Nephron progenitor cell (in vitro differentiated cells): ENCODE results near the gene IGF1R.

Source experiments
- DNase-seq: peaks from one replicate; pipeline ENCODE4 v3.0.0; 2021
- H3K27ac Mint-ChIP-seq: 2 replicates; pipeline ENCODE4 v1.8.0; 2021; ENCODE audit warnings: mild to moderate bottlenecking, moderate library complexity, mixed read lengths
- H3K27me3 Mint-ChIP-seq: 2 replicates; pipeline ENCODE4 v1.8.0; 2021; ENCODE audit warnings: mild to moderate bottlenecking, low read depth, mixed read lengths; ENCODE audit not compliant: poor library complexity
- H3K36me3 Mint-ChIP-seq: 2 replicates; pipeline ENCODE4 v1.8.0; 2021; ENCODE audit warnings: low read depth, mixed read lengths
- H3K4me1 Mint-ChIP-seq: 2 replicates; pipeline ENCODE4 v1.8.0; 2021; ENCODE audit warnings: mixed read lengths
- H3K4me3 Mint-ChIP-seq: 2 replicates; pipeline ENCODE4 v1.8.0; 2021; ENCODE audit warnings: mild to moderate bottlenecking, moderate library complexity, mixed read lengths
- H3K9me3 Mint-ChIP-seq: 2 replicates; pipeline ENCODE4 v1.8.0; 2021; ENCODE audit warnings: mild to moderate bottlenecking, moderate library complexity, mixed read lengths
- TF ChIP-seq, protein P1 (sequence below): fragments of 200-600 bp; sonication (generic); IDR thresholded peaks from 2 replicates; pipeline ENCODE4 v1.5.0; 2021; ENCODE audit warnings: antibody characterized with exemption

IGF1R gene

GRCh38 chr15:98775498-98776230 is 127.3 kb downstream of the IGF1R start:
- Mint-ChIP-seq H3K9me3 (no peaks in the 10 kb centered on the region), H3K4me3 (no peak overlapping the region), H3K36me3 (peaks cover 4% of the 10 kb centered on the region), H3K27ac (no peak overlapping the region), H3K4me1 (peaks cover 83% of the 10 kb centered on the region), H3K27me3 (no peaks in the 10 kb centered on the region)
- no peak for DNase-seq
- TF ChIP-seq, protein P1, sequence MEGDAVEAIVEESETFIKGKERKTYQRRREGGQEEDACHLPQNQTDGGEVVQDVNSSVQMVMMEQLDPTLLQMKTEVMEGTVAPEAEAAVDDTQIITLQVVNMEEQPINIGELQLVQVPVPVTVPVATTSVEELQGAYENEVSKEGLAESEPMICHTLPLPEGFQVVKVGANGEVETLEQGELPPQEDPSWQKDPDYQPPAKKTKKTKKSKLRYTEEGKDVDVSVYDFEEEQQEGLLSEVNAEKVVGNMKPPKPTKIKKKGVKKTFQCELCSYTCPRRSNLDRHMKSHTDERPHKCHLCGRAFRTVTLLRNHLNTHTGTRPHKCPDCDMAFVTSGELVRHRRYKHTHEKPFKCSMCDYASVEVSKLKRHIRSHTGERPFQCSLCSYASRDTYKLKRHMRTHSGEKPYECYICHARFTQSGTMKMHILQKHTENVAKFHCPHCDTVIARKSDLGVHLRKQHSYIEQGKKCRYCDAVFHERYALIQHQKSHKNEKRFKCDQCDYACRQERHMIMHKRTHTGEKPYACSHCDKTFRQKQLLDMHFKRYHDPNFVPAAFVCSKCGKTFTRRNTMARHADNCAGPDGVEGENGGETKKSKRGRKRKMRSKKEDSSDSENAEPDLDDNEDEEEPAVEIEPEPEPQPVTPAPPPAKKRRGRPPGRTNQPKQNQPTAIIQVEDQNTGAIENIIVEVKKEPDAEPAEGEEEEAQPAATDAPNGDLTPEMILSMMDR, result no peak

GRCh38 chr15:98776607-98777281 is 128.4 kb downstream of the IGF1R start:
- Mint-ChIP-seq H3K36me3 (peaks cover 4% of the 10 kb centered on the region), H3K4me1 (peaks cover 72% of the 10 kb centered on the region), H3K4me3 (peak overlapping the region; percentile 55), H3K27me3 (no peaks in the 10 kb centered on the region), H3K27ac (peak overlapping the region; percentile 98), H3K9me3 (no peaks in the 10 kb centered on the region)
- peak; percentile 68 for DNase-seq
- TF ChIP-seq, protein P1, result no peak

- Mint-ChIP-seq H3K36me3 (peaks cover 4% of the 10 kb centered on the region), H3K27ac (peak overlapping the region; percentile 98), H3K4me3 (peak overlapping the region; percentile 55), H3K4me1 (peaks cover 74% of the 10 kb centered on the region), H3K27me3 (no peaks in the 10 kb centered on the region), H3K9me3 (no peaks in the 10 kb centered on the region)
- DNase-seq, result no peak
- TF ChIP-seq, protein P1, result no peak
Observed at GRCh38 chr15:98777426-98777825, 129.1 kb downstream of the IGF1R start.

GRCh38 chr15:98778263-98778959 is 130.1 kb downstream of the IGF1R start:
- Mint-ChIP-seq H3K27me3 (no peaks in the 10 kb centered on the region), H3K4me1 (peaks cover 74% of the 10 kb centered on the region), H3K36me3 (peaks cover 4% of the 10 kb centered on the region), H3K27ac (peak overlapping the region; percentile 48), H3K4me3 (no peak overlapping the region), H3K9me3 (no peaks in the 10 kb centered on the region)
- DNase-seq, result no peak
- TF ChIP-seq, protein P1, result no peak

- Mint-ChIP-seq H3K4me3 (no peak overlapping the region), H3K36me3 (peaks cover 4% of the 10 kb centered on the region), H3K9me3 (no peaks in the 10 kb centered on the region), H3K4me1 (peaks cover 74% of the 10 kb centered on the region), H3K27ac (no peak overlapping the region), H3K27me3 (no peaks in the 10 kb centered on the region)
- DNase-seq, result no peak
- TF ChIP-seq, protein P1, result no peak
Observed at GRCh38 chr15:98778960-98779359, 130.6 kb downstream of the IGF1R start.
